ENCODE data around the gene RNASEH2C.
A peak's percentile ranks its signal among the peaks of the same experiment; 100 is the strongest.

DNA sequence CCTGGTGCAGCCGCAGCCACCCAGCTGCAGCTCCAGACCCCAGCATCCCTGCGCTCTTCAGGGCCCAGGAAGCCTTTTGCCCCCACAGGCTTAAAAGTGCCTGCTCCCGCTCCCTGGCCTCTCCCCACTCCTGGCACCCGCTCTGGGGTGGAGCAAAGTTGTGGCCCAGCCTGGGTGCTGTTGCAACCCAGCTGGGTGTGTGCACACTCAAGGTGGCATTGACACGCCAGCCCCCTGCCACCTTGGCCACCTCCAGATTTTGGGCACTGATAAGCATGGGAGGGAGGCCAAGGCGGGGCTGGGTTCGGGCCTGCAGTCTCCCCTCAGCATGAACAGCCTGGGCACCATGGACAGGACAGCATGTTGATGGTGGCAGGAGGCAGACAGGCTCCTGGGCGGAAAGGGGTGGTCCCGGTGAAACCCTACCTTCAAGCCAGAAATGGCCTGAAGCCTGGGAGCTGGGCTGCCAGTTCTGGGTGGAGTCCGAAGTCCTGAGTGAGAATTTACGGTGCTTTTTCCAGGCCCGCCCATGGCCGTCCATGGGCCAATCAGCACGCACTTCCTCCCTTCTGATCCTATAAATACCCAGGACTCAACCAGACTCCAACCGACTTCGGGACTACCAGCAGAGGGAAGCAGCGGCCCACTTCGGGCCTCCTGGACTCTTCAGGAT, 23.6 kb upstream of the RNASEH2C start:
- TF ChIP-seq CTCF (IDR thresholded peaks at IDR 0.05; ENCODE audit: low read depth, low read length) (peak; percentile 21), EZH2phosphoT487 (IDR thresholded peaks at IDR 0.05; ENCODE audit: low read depth) (no peak)
